GM12891 (cell line): Measurements from ENCODE around the gene NR2C2. TPM values are rescaled to one million over a fixed set of nuclear protein-coding genes. Genes with fewer than 3 reads are reported as not detected.
"Not testable (repeated sequence)": the region's sequence is repeated elsewhere in the genome, so short reads cannot be mapped to it uniquely, and the experiment has no call there.

Experiments
- DNase-seq: peaks from one replicate; pipeline ENCODE4 v3.0.0; 2011; ENCODE audit warnings: low spot score; ENCODE audit not compliant: insufficient read length
- FAIRE-seq: peaks from 2 replicates; lab custom pipeline; 2011; peaks lifted over from hg19 to GRCh38; lab: Jason Lieb, UNC
- PAX5 ChIP-seq: IDR thresholded peaks from 2 replicates; pipeline ENCODE4 v1.6.1; 2011; ENCODE audit warnings: low read length, moderate library complexity, mild to moderate bottlenecking; ENCODE audit not compliant: insufficient read depth, severe bottlenecking
- POLR2A ChIP-seq: IDR thresholded peaks from 2 replicates; pipeline ENCODE4 v1.6.1; 2011; ENCODE audit warnings: low read depth, low read length, control low read depth
- POLR2AphosphoS5 ChIP-seq: IDR thresholded peaks from 2 replicates; pipeline ENCODE4 v1.6.1; 2011; ENCODE audit warnings: low read depth, low read length, control low read depth
- POU2F2 ChIP-seq: IDR thresholded peaks from 2 replicates; pipeline ENCODE4 v1.6.1; 2011; ENCODE audit warnings: low read depth, mild to moderate bottlenecking, control low read depth, low read length, moderate library complexity
- SPI1 ChIP-seq: IDR thresholded peaks from 2 replicates; pipeline ENCODE4 v1.6.1; 2011; ENCODE audit warnings: low read depth, low read length, control low read depth
- TAF1 ChIP-seq: IDR thresholded peaks from 2 replicates; pipeline ENCODE4 v1.6.1; 2011; ENCODE audit warnings: low read depth, low read length, control low read depth
- polyA plus RNA-seq: library from polyadenylated mRNA; unstranded; fragments of >200 nt; gene quantifications from one replicate; pipeline ENCODE4 v1.2.1, GENCODE V29; 2012; ENCODE audit warnings: low read depth, missing spikeins, inconsistent platforms; ENCODE audit not compliant: missing spikeins

The NR2C2 gene
- 8.7 TPM for polyA plus RNA-seq

DNA sequence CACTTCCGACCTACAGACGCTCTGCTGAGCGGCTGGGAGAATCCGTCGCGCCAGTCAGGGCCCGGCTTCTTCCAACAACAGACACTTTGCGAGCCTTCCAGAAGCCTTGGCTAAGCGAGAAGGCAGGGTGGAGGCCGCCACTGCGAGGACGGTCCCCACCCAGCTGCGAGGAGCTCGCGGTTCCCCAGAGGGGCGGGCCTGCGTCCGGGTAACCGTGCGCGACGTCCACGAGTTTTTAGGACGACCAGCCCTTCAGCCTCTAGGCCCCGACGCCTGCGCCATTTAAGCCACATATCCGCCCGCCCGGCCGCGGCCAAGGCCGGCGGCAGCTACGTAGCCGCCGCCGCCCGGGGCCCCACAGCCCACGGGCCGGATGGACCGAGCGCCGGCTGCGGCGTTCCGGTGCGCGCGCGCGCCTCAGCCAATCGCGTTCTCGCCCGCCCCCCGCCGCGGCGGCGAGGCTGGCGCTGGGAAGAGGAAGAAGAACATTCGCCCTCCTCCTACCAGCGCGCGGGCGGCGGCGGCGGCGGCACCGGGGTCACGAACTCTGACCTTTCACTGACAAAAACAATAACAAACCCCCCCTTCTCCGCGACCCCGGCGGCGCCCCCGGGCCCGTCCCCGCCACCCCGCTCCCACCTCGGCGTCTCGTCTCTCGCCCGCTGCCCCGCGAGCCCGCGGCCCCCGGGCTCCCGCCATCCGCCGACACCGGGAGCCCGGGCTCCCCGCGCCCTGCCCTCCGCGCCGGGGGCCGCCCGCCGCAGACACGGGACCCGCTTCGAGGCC, at the start of gene NR2C2:
TSS of gene NR2C2 (plus strand) at position 484 of the 786 bp plus-strand sequence. CDS start 56,332 bp downstream, outside the sequence.
- peak; percentile 94 for FAIRE-seq
- TF ChIP-seq POLR2AphosphoS5 (peak; percentile 79), POLR2A (peak; percentile 76; the same call in 1 of the 2 replicates), TAF1 (0 out of 2 replicates have a peak, but pooled peaks have one; percentile 52), POU2F2 (0 out of 2 replicates have a peak, but pooled peaks have one; percentile 37), PAX5 (peak; percentile 75), SPI1 (no peak)
- peak; percentile 83 for DNase-seq

DNA sequence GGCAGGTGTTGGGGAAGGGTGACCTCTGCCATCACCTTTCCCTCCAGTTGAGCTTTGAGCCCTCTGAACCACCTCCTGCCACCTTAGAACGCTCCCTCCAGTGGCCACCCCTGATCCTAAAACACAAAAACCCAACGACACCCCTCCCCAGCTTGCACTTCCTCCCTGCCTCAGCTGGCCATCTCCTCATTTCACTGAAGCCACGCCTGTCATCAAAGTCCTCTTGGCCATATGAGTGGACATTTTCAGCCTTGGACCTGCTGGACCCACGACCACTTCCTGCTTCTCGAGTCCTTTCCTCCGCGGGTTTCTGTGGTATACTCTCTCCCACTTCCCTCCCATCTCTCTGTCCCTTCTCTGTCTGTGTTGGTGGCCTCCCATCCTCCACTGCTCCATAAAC, 48.5 kb upstream of the NR2C2 start:
- DNase-seq (no peak), FAIRE-seq (no peak)
- TF ChIP-seq SPI1 (no peak), POLR2AphosphoS5 (no peak), TAF1 (no peak), POU2F2 (no peak), POLR2A (no peak), PAX5 (no peak)

DNA sequence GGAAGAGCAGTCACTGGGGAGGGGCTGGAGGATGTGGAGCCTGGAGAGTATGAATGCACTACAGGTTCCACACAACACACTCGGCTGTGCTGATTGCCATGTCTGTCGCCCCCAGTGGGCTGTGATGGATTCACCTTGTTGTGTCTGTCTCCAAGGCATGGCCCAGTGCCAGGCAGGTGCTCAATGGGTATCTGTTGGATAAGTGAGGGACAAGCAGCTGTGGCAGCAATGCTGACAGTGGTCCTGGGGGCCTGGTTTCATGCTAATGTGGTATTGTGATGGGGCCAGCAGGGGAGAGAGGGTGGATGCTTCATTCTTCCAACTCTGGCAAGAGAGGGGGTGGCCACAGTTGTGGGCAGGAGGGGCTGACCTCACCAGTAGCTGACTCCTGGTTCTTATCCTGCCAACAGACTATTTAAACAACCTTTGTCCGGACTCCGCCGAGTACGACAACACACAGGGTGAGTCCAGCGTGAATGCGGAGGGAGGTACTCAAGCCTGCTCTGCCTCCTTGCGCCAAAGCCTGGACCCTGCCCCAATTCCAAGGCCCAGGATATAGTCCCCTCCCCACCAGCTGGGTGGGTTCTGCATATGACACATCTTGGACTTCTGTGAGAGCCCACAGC, 47.3 kb upstream of the NR2C2 start:
- DNase-seq, result no peak
- FAIRE-seq, result no peak
- TF ChIP-seq TAF1 (no peak), POU2F2 (no peak)

DNA sequence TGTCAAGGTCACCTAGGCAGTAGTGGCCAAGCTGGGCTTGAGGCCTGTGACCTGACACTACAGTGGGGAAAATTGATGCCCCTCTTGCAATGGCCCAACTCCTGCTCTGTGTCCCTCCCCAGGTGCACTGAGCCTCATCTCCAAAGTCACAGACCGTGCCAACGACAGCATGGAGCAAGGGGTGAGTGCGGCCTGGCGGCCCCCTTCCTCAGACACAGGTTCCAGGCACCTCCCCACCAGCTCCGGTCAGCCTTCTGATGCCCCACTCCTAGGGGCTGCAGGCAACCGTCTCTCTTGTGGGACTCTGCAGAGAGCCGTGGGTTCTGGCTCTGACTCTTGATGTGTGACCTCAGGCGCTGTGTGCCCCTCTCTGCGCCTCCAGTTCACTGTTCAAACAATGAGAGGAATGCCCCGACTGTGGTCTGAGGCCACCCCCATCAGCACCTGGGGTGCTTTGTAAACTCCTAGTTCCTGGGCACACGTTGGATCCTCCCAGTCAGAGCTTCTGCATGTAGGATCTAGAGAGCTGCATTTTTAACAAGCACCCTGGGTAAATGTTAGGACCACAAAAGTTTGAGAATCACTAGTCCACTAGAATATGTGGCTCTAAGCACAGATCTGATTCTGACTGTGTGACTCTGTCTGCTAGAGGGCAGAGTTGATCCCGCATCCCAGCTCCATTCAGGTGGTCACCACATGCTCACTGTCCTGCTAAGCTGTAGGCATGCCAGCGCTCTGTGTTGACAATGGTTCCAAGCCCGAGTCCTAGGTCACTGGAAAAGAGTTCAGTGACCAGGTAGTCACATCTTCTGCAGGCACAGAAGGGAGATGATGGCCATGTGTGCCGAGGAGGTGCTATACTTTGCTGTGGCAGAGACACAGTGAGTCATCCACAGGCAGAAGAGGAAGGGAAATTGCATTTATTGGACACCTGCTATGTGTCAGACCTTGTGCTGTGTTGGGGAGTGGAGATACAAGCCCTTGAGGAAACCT, 46.2 kb upstream of the NR2C2 start:
- no peak for TF ChIP-seq POLR2A
- TF ChIP-seq TAF1, result no peak
- DNase-seq (no peak), FAIRE-seq (no peak)

DNA sequence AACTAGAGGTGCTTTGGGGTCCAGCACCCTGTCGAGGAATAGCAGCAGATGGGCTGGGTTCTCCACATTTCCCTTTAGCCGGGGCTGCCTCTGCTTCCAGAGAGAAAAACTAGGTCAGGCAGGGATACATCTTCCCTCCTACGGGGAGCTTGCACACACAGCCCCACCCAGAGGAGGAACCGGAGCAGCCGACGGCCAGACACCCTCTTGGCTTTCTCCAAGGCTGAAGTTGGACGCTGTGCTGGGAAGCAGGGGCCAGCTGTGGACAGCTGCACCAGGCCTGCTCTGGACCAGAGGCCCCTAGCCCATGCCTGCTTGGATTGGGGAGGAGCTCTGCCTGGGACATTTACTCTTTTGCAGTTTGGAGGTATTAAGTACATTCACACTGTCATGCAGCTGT, 44.7 kb upstream of the NR2C2 start:
- no peak for DNase-seq
- no peak for TF ChIP-seq POLR2AphosphoS5
- TF ChIP-seq TAF1, result no peak
- TF ChIP-seq SPI1, result no peak
- no peak for TF ChIP-seq POU2F2
- no peak for TF ChIP-seq POLR2A
- no peak for TF ChIP-seq PAX5
- FAIRE-seq, result no peak

DNA sequence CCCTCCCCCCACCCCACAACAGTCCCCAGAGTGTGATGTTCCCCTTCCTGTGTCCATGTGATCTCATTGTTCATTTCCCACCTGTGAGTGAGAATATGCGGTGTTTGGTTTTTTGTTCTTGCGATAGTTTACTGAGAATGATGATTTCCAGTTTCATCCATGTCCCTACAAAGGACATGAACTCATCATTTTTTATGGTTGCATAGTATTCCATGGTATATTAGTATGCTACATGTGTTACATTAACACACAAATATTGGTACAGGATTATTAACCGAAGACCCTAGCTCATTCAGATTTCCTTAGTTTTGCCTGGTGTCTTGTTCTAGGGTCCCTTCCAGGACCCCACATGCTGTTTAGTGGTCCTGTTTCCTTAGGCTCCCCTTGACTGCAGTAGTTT, 43.9 kb upstream of the NR2C2 start:
- not testable (repeated sequence) for FAIRE-seq

DNA sequence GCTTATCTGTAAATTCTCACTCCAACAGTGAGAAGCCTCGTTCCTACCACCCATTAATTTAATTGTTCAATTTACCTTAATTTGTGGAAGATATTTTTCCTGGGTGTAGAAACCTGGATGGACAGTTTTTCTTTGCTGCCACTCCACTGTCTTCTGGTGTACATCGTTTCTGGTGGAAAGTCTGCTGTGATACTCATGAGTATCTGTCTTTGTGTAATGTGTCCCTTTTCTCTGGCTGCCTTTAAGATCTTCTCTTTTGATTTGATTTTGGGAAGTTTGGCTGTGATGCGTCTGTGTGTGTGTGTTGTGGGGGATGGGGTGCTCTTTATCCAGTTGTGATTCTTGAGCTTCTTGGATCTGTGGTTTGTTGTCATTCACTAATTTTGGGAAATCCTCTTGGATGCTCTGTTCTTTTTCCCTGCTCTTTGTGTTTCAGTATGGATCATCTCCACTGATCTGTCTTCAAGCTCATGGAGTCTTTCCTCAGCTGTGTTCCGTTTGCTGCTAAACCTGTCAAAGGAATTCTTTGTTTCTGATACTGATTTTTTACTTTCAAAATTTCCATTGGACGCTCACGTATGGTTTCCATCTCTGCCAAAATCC, 42.2 kb upstream of the NR2C2 start:
- DNase-seq, result no peak
- no peak for TF ChIP-seq POU2F2
- no peak for FAIRE-seq

More for the DNA sequence above, 43.9 kb upstream of the NR2C2 start:
- not testable (repeated sequence) for DNase-seq

DNA sequence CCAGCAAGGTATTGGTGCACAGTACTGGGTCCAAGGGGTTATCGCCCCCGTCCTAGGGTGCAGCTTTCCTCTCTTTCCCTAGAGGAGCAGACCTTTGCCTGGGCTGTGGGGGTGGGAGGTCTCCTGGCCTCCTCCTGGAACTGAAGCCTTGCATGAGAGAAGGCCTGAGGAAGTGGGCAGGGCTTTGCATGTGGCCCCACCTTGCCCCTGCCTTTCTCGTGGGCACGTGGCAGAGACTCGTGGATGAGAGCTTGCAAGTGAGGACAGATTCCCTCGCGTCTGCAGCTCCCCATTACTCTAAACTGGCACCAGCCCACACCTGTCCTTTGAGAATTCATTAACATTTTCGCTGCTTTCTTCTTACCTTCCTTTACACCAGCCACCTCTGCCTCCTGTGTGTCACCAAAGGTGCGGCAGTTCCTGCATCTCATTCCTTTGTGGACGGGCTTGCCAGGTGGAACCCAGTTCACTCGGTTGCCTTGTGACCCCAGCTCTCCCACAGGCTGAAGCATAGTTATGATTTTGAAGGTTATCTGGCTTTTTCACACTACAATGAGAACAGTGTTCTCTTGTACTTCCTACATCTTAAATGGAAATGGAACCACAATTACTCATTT, 40.9 kb upstream of the NR2C2 start:
- TF ChIP-seq POLR2A (no peak), TAF1 (no peak), PAX5 (no peak), POLR2AphosphoS5 (no peak), POU2F2 (no peak)
- FAIRE-seq (no peak), DNase-seq (no peak)
